Esophagus squamous epithelium (tissue), 4 donors: ENCODE measurements around the gene CD48.

ENCODE experiments used
- CTCF ChIP-seq, 6 experiments: fragments of 450-650 bp in 4 of 6; fragments of 200-600 bp in 2 of 6; sonication (generic) in 2 of 6; IDR thresholded peaks; one replicate each; pipeline ENCODE4 v1.5.1; 2016 to 2019; ENCODE audit warnings: antibody characterized with exemption in 6 of 6, mild to moderate bottlenecking in 4 of 6, moderate library complexity in 4 of 6
- POLR2A ChIP-seq, 4 donors: fragments of 450-650 bp; IDR thresholded peaks; one replicate each; pipeline ENCODE4 v1.6.1; 2017; ENCODE audit warnings: antibody characterized with exemption in 4 of 4, mild to moderate bottlenecking in 4 of 4, moderate library complexity in 3 of 4

- TF ChIP-seq CTCF (IDR thresholded peaks at IDR 0.05), result no peak
- TF ChIP-seq POLR2A (IDR thresholded peaks at IDR 0.05), result no peak
These were observed 33.9 kb upstream of the CD48 start for GRCh38 chr1:160745551-160745950.
